ENCODE results near the gene RNASEH1. TPM values are rescaled to one million over a fixed set of nuclear protein-coding genes. Genes with fewer than 3 reads are reported as not detected.
"Not testable (repeated sequence)": the region's sequence is repeated elsewhere in the genome, so short reads cannot be mapped to it uniquely, and the experiment has no call there.

The RNASEH1 gene
- polyA plus RNA-seq, 1 donor: 15.2 TPM

DNA sequence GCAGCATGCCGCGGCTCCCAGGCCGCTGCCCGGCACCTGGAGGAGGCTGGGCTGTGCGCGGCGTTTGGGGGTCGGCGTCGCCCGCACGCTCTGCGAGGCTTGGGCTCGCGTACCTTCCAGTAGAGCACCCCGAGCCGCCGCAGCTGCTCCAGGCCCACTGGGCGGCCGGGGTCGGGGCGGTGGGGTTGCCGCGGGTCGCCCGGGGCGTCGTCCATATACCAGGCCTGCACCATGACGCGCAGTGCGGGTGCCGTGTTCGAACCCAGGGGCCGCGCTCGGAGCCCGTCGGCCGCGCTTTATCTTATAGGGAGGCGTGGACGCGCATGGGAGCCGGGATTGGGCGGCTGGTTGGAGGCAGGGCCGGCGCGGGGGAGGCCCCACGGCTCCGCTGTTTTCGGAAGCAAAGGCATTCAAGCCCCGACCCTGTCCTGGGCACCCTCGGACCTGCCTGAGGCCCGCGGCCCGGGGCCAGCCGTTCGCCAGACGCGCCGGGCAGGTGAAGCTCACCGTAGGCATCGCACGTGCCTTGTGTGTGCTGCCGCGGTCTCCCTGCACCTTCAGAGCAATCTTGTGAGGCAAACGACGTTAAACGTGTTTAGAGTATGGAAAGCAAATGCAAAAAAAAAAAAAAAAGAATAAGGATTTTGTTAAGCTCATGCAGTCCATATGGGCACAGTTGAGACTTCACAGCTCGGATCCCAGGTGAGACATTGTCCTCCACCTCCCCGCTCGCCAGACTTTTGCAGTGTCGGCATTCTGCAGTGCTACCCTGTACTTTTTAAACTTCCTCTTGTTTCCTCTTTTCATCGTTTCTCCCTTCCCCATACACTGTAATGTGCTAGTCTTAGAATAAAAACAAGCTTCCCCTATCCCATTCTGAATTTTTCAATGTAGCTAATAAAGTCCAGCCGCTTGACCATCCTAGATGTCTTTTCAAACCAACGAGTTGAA is 38.6 kb downstream of the RNASEH1 start, which contains the start of gene ADI1:
Gene ADI1, minus strand, starts transcription at position 277 of the 951 bp plus-strand sequence. Its CDS starts 44 bp downstream, at position 233.
- Histone ChIP-seq H3K27me3 (ENCODE audit: control insufficient read depth, insufficient read depth, low read length) (no peaks in the 10 kb centered on the region), H3K27ac (ENCODE audit: low read length) (peak within 1 kb of the TSS; percentile 95), H3K4me3 (ENCODE audit: low read length) (peak within 1 kb of the TSS; percentile 91), H3K36me3 (ENCODE audit: control insufficient read depth, insufficient read depth, low read length) (peaks cover 2% of the 10 kb centered on the region), H3K4me1 (ENCODE audit: control insufficient read depth, insufficient read depth, low read length) (peaks cover 18% of the 10 kb centered on the region), H3K9me3 (ENCODE audit: control insufficient read depth, low read depth, low read length) (peaks cover 8% of the 10 kb centered on the region)
- peak; percentile 70 to 90 for DNase-seq
- WGBS (ENCODE audit: insufficient coverage, low lambda C conversion rate): 10% methylated on average over 2 of the region's 76 CpGs

DNA sequence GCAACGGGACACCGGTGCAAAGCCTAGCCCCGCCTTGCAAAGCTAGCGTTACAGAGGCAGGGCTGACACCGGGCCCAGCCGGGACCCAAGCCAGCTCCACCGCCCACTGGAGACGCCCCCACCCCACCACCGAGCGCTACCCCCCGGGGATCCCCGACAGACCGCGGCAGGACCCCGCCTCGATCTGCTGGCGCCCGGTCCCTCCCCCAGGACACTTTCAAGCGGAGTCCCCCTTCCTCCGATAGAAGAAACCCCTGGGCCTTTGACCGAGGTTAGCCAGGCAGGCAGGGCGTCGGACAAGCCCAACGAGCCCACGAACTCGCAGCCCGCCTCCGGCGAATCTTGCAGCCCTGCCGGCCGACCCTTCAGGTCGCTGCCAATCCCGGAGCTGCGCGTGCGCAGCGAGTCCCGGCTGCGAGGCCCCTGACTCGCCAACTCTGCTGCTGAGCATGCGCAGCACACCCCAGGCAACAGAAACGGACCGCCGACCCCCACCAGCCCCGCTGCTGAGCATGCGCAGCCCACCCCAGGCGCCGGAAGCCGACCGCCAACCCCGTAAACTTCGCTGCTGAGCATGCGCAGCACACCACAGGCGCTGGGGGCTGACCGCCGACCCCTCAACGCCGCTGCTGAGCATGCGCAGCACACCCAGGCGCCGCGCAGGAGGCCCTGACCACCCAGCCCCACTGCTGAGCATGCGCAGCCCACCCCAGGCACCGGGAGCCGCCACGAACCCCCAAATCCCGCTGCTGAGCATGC is 39.5 kb downstream of the RNASEH1 start:
- H3K27ac ChIP-seq (ENCODE audit: low read length): peak overlapping the region; percentile 95
- no CpG with 5 or more reads among the region's 67 CpGs for WGBS (ENCODE audit: insufficient coverage, low lambda C conversion rate)
- peaks cover 18% of the 10 kb centered on the region for H3K4me1 ChIP-seq (ENCODE audit: control insufficient read depth, insufficient read depth, low read length)
- DNase-seq: peak; percentile 98 to 99
- peaks cover 2% of the 10 kb centered on the region for H3K36me3 ChIP-seq (ENCODE audit: control insufficient read depth, insufficient read depth, low read length)
- peaks cover 8% of the 10 kb centered on the region for H3K9me3 ChIP-seq (ENCODE audit: control insufficient read depth, low read depth, low read length)
- peak overlapping the region; percentile 91 for H3K4me3 ChIP-seq (ENCODE audit: low read length)
- no peaks in the 10 kb centered on the region for H3K27me3 ChIP-seq (ENCODE audit: control insufficient read depth, insufficient read depth, low read length)

DNA sequence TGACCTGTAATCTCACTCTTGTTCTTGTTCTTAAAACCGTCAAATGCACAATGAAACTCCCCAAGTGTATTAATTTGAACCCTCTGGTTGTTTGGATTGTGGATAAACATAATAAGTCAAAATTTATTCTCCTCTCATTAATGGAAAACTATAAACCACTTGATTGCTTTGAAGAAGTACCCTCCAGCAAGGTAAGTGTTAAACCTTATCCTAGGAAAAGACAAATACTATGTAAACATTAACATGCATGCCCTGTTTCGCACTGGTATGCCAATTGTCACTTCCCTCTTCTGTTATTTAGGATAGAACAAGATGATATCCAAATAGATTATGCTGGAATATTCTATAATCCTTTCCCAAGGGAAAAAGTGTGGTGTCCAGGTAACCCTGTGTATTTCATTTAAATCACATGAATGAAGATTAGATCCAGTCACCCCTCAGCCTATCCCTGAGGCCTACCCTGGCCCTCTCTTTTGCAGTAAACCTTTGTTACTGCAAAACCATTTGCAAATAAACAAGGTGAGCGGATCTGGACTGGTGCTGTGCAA is 40.1 kb downstream of the RNASEH1 start:
- Histone ChIP-seq H3K27ac (ENCODE audit: low read length) (peak overlapping the region; percentile 95), H3K4me3 (ENCODE audit: low read length) (peak overlapping the region; percentile 91), H3K4me1 (ENCODE audit: control insufficient read depth, insufficient read depth, low read length) (peaks cover 18% of the 10 kb centered on the region), H3K9me3 (ENCODE audit: control insufficient read depth, low read depth, low read length) (peaks cover 8% of the 10 kb centered on the region), H3K27me3 (ENCODE audit: control insufficient read depth, insufficient read depth, low read length) (no peaks in the 10 kb centered on the region), H3K36me3 (ENCODE audit: control insufficient read depth, insufficient read depth, low read length) (peaks cover 6% of the 10 kb centered on the region)
- DNase-seq: peak in 1 of 2 donors; percentile 15
- WGBS (ENCODE audit: insufficient coverage, low lambda C conversion rate): no CpG with 5 or more reads among the region's 3 CpGs

DNA sequence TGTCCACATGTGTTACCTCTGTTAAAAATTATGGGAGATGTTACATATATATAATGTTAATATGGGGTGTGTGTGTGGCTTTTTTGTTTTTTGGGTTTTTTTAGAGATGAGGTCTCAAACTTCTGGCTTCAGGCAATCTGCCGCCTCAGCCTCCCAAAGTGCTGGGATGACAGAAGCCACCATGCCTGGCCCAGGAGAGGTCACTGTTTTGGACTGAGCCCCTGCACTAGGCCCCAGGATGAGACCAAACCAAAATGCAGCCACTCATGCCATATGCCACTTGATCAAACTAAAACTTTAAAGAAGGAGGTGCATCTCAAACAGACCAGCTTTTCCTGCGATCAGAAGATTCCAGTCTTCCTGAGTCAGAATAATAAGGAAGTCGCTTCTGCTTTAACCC is 41.3 kb downstream of the RNASEH1 start:
- peaks cover 18% of the 10 kb centered on the region for H3K36me3 ChIP-seq (ENCODE audit: control insufficient read depth, insufficient read depth, low read length)
- no peaks in the 10 kb centered on the region for H3K27me3 ChIP-seq (ENCODE audit: control insufficient read depth, insufficient read depth, low read length)
- no peak overlapping the region for H3K27ac ChIP-seq (ENCODE audit: low read length)
- H3K9me3 ChIP-seq (ENCODE audit: control insufficient read depth, low read depth, low read length): peaks cover 8% of the 10 kb centered on the region
- peaks cover 20% of the 10 kb centered on the region for H3K4me1 ChIP-seq (ENCODE audit: control insufficient read depth, insufficient read depth, low read length)
- DNase-seq: no peak
- WGBS (ENCODE audit: insufficient coverage, low lambda C conversion rate): 100% methylated on average over 2 of the region's 3 CpGs
- no peak overlapping the region for H3K4me3 ChIP-seq (ENCODE audit: low read length)

- not testable (repeated sequence) for DNase-seq
- WGBS (ENCODE audit: insufficient coverage, low lambda C conversion rate): no CpG with 5 or more reads among the region's 5 CpGs
- peaks cover 19% of the 10 kb centered on the region for H3K4me1 ChIP-seq (ENCODE audit: control insufficient read depth, insufficient read depth, low read length)
Observed at GRCh38 chr2:3515438-3515837, 42.7 kb downstream of the RNASEH1 start.

DNA sequence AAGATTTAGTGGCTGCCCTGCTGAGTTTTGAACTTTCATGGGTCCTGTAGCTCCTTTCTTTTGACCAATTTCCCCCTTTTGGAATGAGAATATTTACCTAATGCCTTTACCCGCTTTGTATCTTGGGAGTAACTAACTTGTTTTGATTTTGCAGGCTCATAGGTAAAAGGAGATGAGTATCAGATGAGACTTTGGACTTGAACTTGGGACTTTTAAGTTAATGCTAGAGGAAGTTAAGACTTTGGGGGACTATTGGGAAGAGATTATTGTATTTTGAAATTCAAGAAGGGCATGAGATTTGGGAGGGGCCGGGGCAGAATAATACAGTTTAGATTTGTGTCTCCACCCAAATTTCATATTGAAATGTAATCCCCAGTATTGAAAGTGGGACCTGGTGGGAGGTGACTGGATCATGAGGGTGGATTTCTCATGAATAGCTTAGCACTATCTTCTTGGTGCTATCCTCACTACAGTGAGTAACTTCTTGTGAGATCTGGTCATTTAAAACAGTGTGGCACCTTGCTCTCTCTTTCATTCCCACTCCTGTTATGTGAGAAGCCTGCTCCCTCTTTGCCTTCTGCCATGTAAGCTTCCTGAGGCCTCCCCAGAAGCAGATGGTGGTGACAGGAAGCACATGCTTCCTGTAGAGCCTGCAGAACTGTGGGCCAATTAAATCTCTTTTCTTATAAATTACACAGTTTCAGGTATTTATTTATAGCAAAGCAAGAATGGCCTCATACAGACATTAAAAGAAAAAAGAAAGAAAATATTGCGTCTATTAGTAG is 44.9 kb downstream of the RNASEH1 start:
- no peak overlapping the region for H3K4me3 ChIP-seq (ENCODE audit: low read length)
- H3K27ac ChIP-seq (ENCODE audit: low read length): peak overlapping the region; percentile 52
- peak in 1 of 2 donors; percentile 60 for DNase-seq
- H3K36me3 ChIP-seq (ENCODE audit: control insufficient read depth, insufficient read depth, low read length): peaks cover 33% of the 10 kb centered on the region
- H3K4me1 ChIP-seq (ENCODE audit: control insufficient read depth, insufficient read depth, low read length): peaks cover 11% of the 10 kb centered on the region
- WGBS (ENCODE audit: insufficient coverage, low lambda C conversion rate): 30% methylated on average over 2 of the region's 3 CpGs
- peaks cover 11% of the 10 kb centered on the region for H3K9me3 ChIP-seq (ENCODE audit: control insufficient read depth, low read depth, low read length)
- H3K27me3 ChIP-seq (ENCODE audit: control insufficient read depth, insufficient read depth, low read length): no peaks in the 10 kb centered on the region

More at GRCh38 chr2:3515438-3515837, 42.7 kb downstream of the RNASEH1 start:
- not testable (repeated sequence) for H3K4me3 ChIP-seq (ENCODE audit: low read length); H3K27me3 ChIP-seq (ENCODE audit: control insufficient read depth, insufficient read depth, low read length); H3K27ac ChIP-seq (ENCODE audit: low read length); H3K9me3 ChIP-seq (ENCODE audit: control insufficient read depth, low read depth, low read length)
- H3K36me3 ChIP-seq (ENCODE audit: control insufficient read depth, insufficient read depth, low read length): peaks cover 31% of the 10 kb centered on the region

DNA sequence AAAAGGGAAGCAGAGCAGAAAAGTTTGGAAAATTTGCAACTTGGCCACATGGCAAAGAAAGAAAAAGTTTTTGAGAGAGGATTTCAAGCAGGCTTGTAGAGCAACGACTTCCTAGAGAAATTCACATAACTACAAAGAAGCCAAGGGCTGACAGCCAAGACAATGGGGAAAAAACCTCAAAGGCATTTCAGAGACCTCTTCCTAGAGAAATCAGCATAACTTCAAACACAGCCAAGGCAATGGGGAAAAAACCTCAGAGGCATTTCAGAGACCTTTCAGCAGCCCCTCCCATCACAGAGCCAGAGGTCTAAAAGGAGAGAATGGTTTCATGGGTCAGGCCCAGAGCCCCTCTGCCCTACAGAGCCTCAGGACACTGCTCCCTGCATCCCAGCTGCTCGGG is 46.0 kb downstream of the RNASEH1 start:
- no CpG with 5 or more reads among the region's 2 CpGs for whole genome bisulfite sequencing (ENCODE audit: insufficient coverage, low lambda C conversion rate)
- Histone ChIP-seq H3K4me3 (ENCODE audit: low read length) (no peak overlapping the region), H3K4me1 (ENCODE audit: control insufficient read depth, insufficient read depth, low read length) (peaks cover 11% of the 10 kb centered on the region), H3K9me3 (ENCODE audit: control insufficient read depth, low read depth, low read length) (peaks cover 11% of the 10 kb centered on the region), H3K27ac (ENCODE audit: low read length) (no peak overlapping the region), H3K27me3 (ENCODE audit: control insufficient read depth, insufficient read depth, low read length) (no peaks in the 10 kb centered on the region), H3K36me3 (ENCODE audit: control insufficient read depth, insufficient read depth, low read length) (peaks cover 33% of the 10 kb centered on the region)
- DNase-seq: no peak

GRCh38 chr2:3505771-3506170 is 52.4 kb downstream of the RNASEH1 start:
- no peaks in the 10 kb centered on the region for H3K27me3 ChIP-seq (ENCODE audit: control insufficient read depth, insufficient read depth, low read length)
- no peaks in the 10 kb centered on the region for H3K4me1 ChIP-seq (ENCODE audit: control insufficient read depth, insufficient read depth, low read length)
- WGBS (ENCODE audit: insufficient coverage, low lambda C conversion rate): no CpG with 5 or more reads among the region's 4 CpGs
- peaks cover 6% of the 10 kb centered on the region for H3K9me3 ChIP-seq (ENCODE audit: control insufficient read depth, low read depth, low read length)
- H3K4me3 ChIP-seq (ENCODE audit: low read length): no peak overlapping the region
- peak in 1 of 2 donors; percentile 67 for DNase-seq
- peaks cover 29% of the 10 kb centered on the region for H3K36me3 ChIP-seq (ENCODE audit: control insufficient read depth, insufficient read depth, low read length)
- H3K27ac ChIP-seq (ENCODE audit: low read length): peak overlapping the region; percentile 7

GRCh38 chr2:3504741-3505140 is 53.4 kb downstream of the RNASEH1 start:
- Histone ChIP-seq H3K4me1 (ENCODE audit: control insufficient read depth, insufficient read depth, low read length) (no peaks in the 10 kb centered on the region), H3K36me3 (ENCODE audit: control insufficient read depth, insufficient read depth, low read length) (peaks cover 35% of the 10 kb centered on the region), H3K9me3 (ENCODE audit: control insufficient read depth, low read depth, low read length) (peaks cover 6% of the 10 kb centered on the region), H3K27ac (ENCODE audit: low read length) (no peak overlapping the region), H3K27me3 (ENCODE audit: control insufficient read depth, insufficient read depth, low read length) (no peaks in the 10 kb centered on the region), H3K4me3 (ENCODE audit: low read length) (no peak overlapping the region)
- 100% methylated on average over 1 of the region's 5 CpGs for WGBS (ENCODE audit: insufficient coverage, low lambda C conversion rate)
- DNase-seq: no peak
